DOHH2 (cell line): ENCODE measurements around the gene TRIM24.
"Not testable (repeated sequence)": the region's sequence is repeated elsewhere in the genome, so short reads cannot be mapped to it uniquely, and the experiment has no call there.

Experiments
- H3F3A ChIP-seq: fragments of 200-600 bp; sonication (generic), shearing (Covaris generic); 2 replicates; pipeline ENCODE4 v1.6.0; 2016; ENCODE audit warnings: antibody characterized with exemption, mild to moderate bottlenecking; ENCODE audit not compliant: control insufficient read depth, insufficient read depth
- H3K27ac ChIP-seq: fragments of 200-600 bp; sonication (generic); 2 replicates; pipeline ENCODE4 v1.5.1; 2014; ENCODE audit warnings: low read depth, mild to moderate bottlenecking, low read length, moderate library complexity
- H3K27me3 ChIP-seq: fragments of 200-600 bp; sonication (generic); 2 replicates; pipeline ENCODE4 v1.6.1; 2014; ENCODE audit warnings: mild to moderate bottlenecking, low read length, mixed read lengths; ENCODE audit not compliant: control insufficient read depth
- H3K36me3 ChIP-seq: fragments of 200-600 bp; sonication (generic); 2 replicates; pipeline ENCODE4 v1.6.1; 2014; ENCODE audit warnings: mild to moderate bottlenecking, low read length, moderate library complexity, mixed read lengths; ENCODE audit not compliant: control insufficient read depth
- H3K4me1 ChIP-seq: fragments of 200-600 bp; sonication (generic); 2 replicates; pipeline ENCODE4 v1.6.1; 2014; ENCODE audit warnings: mild to moderate bottlenecking, low read length, mixed read lengths; ENCODE audit not compliant: control insufficient read depth
- H3K4me2 ChIP-seq: fragments of 200-600 bp; sonication (generic); 2 replicates; pipeline ENCODE4 v1.6.0; 2014; ENCODE audit warnings: mild to moderate bottlenecking, low read length, moderate library complexity
- H3K4me3 ChIP-seq: fragments of 200-600 bp; sonication (generic); 2 replicates; pipeline ENCODE4 v1.5.1; 2014; ENCODE audit warnings: mild to moderate bottlenecking, low read length, mixed read lengths
- H3K79me2 ChIP-seq: fragments of 200-600 bp; sonication (generic); 2 replicates; pipeline ENCODE4 v1.6.1; 2014; ENCODE audit warnings: mild to moderate bottlenecking, low read length, mixed read lengths; ENCODE audit not compliant: control insufficient read depth
- H3K9me2 ChIP-seq: fragments of 200-600 bp; sonication (generic); replicated peaks from 2 replicates; pipeline ENCODE4 v1.6.1; 2014; ENCODE audit warnings: mild to moderate bottlenecking, low read length, mixed read lengths; ENCODE audit not compliant: control insufficient read depth
- H3K9me3 ChIP-seq: fragments of 200-600 bp; sonication (generic); 2 replicates; pipeline ENCODE4 v1.6.1; 2014; ENCODE audit warnings: antibody characterized with exemption, low read length, mixed read lengths; ENCODE audit not compliant: control insufficient read depth, insufficient read depth
- H4K20me1 ChIP-seq: fragments of 200-600 bp; sonication (generic); 2 replicates; pipeline ENCODE4 v1.6.0; 2014; ENCODE audit warnings: low read depth, mild to moderate bottlenecking, antibody characterized with exemption, low read length, moderate library complexity; ENCODE audit not compliant: control insufficient read depth, insufficient read depth
- EZH2phosphoT487 ChIP-seq: fragments of 200-600 bp; sonication (generic); IDR thresholded peaks from 2 replicates; pipeline ENCODE4 v1.6.1; 2017; ENCODE audit warnings: borderline replicate concordance, mild to moderate bottlenecking, antibody characterized with exemption, low read length, moderate library complexity, mixed read lengths
- TF ChIP-seq, protein P1 (sequence below): fragments of 200-600 bp; sonication (generic); IDR thresholded peaks from one replicate; pipeline ENCODE4 v1.5.1; 2014; ENCODE audit warnings: antibody characterized with exemption, mild to moderate bottlenecking, low read depth, low read length; ENCODE audit not compliant: poor library complexity, severe bottlenecking

Gene TRIM24

GRCh38 chr7:138417764-138418163 lies 42.3 kb upstream of the TRIM24 start:
- Histone ChIP-seq H3K27me3 (no peaks in the 10 kb centered on the region), H4K20me1 (no peaks in the 10 kb centered on the region), H3K36me3 (no peaks in the 10 kb centered on the region), H3K4me3 (no peak overlapping the region), H3K79me2 (no peaks in the 10 kb centered on the region), H3K9me3 (no peaks in the 10 kb centered on the region), H3K4me2 (no peak overlapping the region), H3K4me1 (no peaks in the 10 kb centered on the region), H3K27ac (no peak overlapping the region), H3K9me2 (no peaks in the 10 kb centered on the region), H3F3A (no peaks in the 10 kb centered on the region)
- no peak for TF ChIP-seq EZH2phosphoT487
- TF ChIP-seq, protein P1, sequence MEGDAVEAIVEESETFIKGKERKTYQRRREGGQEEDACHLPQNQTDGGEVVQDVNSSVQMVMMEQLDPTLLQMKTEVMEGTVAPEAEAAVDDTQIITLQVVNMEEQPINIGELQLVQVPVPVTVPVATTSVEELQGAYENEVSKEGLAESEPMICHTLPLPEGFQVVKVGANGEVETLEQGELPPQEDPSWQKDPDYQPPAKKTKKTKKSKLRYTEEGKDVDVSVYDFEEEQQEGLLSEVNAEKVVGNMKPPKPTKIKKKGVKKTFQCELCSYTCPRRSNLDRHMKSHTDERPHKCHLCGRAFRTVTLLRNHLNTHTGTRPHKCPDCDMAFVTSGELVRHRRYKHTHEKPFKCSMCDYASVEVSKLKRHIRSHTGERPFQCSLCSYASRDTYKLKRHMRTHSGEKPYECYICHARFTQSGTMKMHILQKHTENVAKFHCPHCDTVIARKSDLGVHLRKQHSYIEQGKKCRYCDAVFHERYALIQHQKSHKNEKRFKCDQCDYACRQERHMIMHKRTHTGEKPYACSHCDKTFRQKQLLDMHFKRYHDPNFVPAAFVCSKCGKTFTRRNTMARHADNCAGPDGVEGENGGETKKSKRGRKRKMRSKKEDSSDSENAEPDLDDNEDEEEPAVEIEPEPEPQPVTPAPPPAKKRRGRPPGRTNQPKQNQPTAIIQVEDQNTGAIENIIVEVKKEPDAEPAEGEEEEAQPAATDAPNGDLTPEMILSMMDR = no peak

DNA sequence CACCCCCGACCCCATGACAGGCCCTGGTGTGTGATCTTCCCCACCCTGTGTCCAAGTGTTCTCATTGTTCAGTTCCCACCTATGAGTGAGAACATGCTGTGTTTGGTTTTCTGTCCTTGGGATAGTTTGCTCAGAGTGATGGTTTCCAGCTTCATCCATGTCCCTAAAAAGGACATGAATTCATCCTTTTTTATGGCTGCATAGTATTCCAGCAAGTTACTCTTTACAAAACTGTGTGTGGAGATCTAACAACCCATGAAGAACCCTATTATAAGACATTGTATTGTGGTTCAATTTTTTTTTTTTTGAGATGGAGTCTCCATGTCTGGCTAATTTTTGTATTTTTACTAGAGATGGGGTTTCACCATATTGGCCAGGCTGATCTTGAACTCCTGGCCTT lies 41.7 kb upstream of the TRIM24 start:
- H3K9me3 ChIP-seq, H3K79me2 ChIP-seq, H3K4me2 ChIP-seq, H3K4me3 ChIP-seq, H4K20me1 ChIP-seq, H3K27ac ChIP-seq, H3F3A ChIP-seq, H3K27me3 ChIP-seq, H3K9me2 ChIP-seq, H3K4me1 ChIP-seq, H3K36me3 ChIP-seq: not testable (repeated sequence)

- H3K79me2 ChIP-seq = no peaks in the 10 kb centered on the region
- H3K9me3 ChIP-seq = peaks cover 16% of the 10 kb centered on the region
- TF ChIP-seq, protein P1 = no peak
- no peak for TF ChIP-seq EZH2phosphoT487
- no peaks in the 10 kb centered on the region for H4K20me1 ChIP-seq
- H3K36me3 ChIP-seq = no peaks in the 10 kb centered on the region
- no peaks in the 10 kb centered on the region for H3K4me1 ChIP-seq
- no peak overlapping the region for H3K27ac ChIP-seq
- no peak overlapping the region for H3K4me2 ChIP-seq
- no peaks in the 10 kb centered on the region for H3K9me2 ChIP-seq
- no peak overlapping the region for H3K4me3 ChIP-seq
- no peaks in the 10 kb centered on the region for H3F3A ChIP-seq
- no peaks in the 10 kb centered on the region for H3K27me3 ChIP-seq
Measured at GRCh38 chr7:138425026-138425425, 35.0 kb upstream of the TRIM24 start.

DNA sequence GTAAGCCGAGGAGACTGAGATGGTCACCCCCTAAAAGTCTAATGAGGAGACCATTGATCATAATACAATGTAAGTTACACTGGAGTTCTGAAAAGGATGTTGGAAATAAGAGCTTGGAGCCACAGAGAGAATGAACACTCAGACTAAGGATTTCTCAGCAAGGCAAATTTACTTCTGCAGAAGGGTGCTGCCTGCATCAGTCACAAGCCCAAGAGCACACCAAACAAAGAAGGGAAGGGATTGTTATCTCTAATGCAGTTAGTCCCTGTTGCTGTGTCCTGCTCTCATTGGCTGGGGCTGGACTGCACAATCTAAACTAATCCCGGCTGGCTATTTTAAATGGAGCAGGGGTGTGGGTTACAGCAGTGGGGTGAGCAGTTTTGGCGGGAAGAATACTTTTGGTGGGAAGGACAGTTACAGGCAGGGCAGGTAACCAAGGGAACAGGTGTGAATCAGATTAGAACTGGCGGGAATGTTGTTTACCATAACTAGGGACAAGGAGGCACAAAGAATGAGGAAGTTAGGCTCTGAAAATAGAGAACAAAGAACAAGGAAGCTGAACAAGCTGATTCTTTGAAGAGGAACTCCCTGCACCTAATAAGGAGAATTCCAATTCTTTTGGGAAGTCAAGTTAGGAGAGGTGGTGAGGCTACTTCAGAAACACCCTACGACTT lies 30.3 kb upstream of the TRIM24 start:
- no peak for TF ChIP-seq EZH2phosphoT487
- TF ChIP-seq, protein P1 = no peak
- Histone ChIP-seq H4K20me1 (no peaks in the 10 kb centered on the region), H3K4me2 (no peak overlapping the region), H3K36me3 (no peaks in the 10 kb centered on the region), H3F3A (no peaks in the 10 kb centered on the region), H3K79me2 (no peaks in the 10 kb centered on the region), H3K9me2 (no peaks in the 10 kb centered on the region), H3K27me3 (no peaks in the 10 kb centered on the region), H3K4me1 (peaks cover 14% of the 10 kb centered on the region), H3K27ac (no peak overlapping the region), H3K9me3 (peaks cover 32% of the 10 kb centered on the region), H3K4me3 (no peak overlapping the region)
